Parathyroid adenoma (tissue), 2 donors: ENCODE data around the gene NEURL4.

Source experiments
- H2AFZ ChIP-seq: fragments of 300-600 bp; sonication (generic); one replicate; pipeline ENCODE4 v1.7.0; 2017; ENCODE audit warnings: antibody characterized with exemption, mild to moderate bottlenecking
- H3K27ac ChIP-seq: fragments of 300-600 bp; sonication (generic); one replicate; pipeline ENCODE4 v1.7.0; 2017
- H3K27me3 ChIP-seq: fragments of 300-600 bp; sonication (generic); one replicate; pipeline ENCODE4 v1.7.0; 2017; ENCODE audit warnings: low read length; ENCODE audit not compliant: control insufficient read depth, insufficient read depth
- H3K36me3 ChIP-seq: fragments of 300-600 bp; sonication (generic); one replicate; pipeline ENCODE4 v1.7.0; 2017; ENCODE audit warnings: low read length; ENCODE audit not compliant: control insufficient read depth, insufficient read depth
- H3K4me1 ChIP-seq: fragments of 300-600 bp; sonication (generic); one replicate; pipeline ENCODE4 v1.7.0; 2017; ENCODE audit warnings: control low read depth
- H3K4me2 ChIP-seq: fragments of 300-600 bp; sonication (generic); one replicate; pipeline ENCODE4 v1.7.0; 2017; ENCODE audit warnings: low read length
- H3K4me3 ChIP-seq: fragments of 300-600 bp; sonication (generic); one replicate; pipeline ENCODE4 v1.7.0; 2017; ENCODE audit warnings: low read depth, low read length
- H3K79me2 ChIP-seq: fragments of 300-600 bp; sonication (generic); one replicate; pipeline ENCODE4 v1.7.0; 2017; ENCODE audit warnings: control low read depth
- H3K9ac ChIP-seq: fragments of 300-600 bp; sonication (generic); one replicate; pipeline ENCODE4 v1.7.0; 2017; ENCODE audit warnings: mild to moderate bottlenecking
- H3K9me3 ChIP-seq: fragments of 300-600 bp; sonication (generic); one replicate; pipeline ENCODE4 v1.7.0; 2017; ENCODE audit warnings: low read length; ENCODE audit not compliant: control insufficient read depth
- CTCF ChIP-seq: fragments of 300-600 bp; sonication (generic); IDR thresholded peaks from one replicate; pipeline ENCODE4 v1.7.0; 2017; ENCODE audit warnings: antibody characterized with exemption, mild to moderate bottlenecking
- donor health status: primary hyperparathyroidism.

The NEURL4 gene

GRCh38 chr17:7314719-7315569, 14.2 kb downstream of the NEURL4 start, which contains the start of gene GPS2:
Gene GPS2, minus strand, starts transcription at chr17:7315360. Its CDS starts 308 bp downstream, at chr17:7315052.
- Histone ChIP-seq H3K4me2 (peak within 1 kb of the TSS; percentile 80), H3K79me2 (peaks cover 35% of the 10 kb centered on the region), H3K9me3 (no peaks in the 10 kb centered on the region), H3K27ac (peak within 1 kb of the TSS; percentile 89), H3K4me1 (peaks cover 15% of the 10 kb centered on the region), H3K36me3 (no peaks in the 10 kb centered on the region), H3K27me3 (no peaks in the 10 kb centered on the region), H3K9ac (peak within 1 kb of the TSS; percentile 56), H2AFZ (peak within 1 kb of the TSS; percentile 82), H3K4me3 (peak within 1 kb of the TSS; percentile 62)
- no peak for TF ChIP-seq CTCF

DNA sequence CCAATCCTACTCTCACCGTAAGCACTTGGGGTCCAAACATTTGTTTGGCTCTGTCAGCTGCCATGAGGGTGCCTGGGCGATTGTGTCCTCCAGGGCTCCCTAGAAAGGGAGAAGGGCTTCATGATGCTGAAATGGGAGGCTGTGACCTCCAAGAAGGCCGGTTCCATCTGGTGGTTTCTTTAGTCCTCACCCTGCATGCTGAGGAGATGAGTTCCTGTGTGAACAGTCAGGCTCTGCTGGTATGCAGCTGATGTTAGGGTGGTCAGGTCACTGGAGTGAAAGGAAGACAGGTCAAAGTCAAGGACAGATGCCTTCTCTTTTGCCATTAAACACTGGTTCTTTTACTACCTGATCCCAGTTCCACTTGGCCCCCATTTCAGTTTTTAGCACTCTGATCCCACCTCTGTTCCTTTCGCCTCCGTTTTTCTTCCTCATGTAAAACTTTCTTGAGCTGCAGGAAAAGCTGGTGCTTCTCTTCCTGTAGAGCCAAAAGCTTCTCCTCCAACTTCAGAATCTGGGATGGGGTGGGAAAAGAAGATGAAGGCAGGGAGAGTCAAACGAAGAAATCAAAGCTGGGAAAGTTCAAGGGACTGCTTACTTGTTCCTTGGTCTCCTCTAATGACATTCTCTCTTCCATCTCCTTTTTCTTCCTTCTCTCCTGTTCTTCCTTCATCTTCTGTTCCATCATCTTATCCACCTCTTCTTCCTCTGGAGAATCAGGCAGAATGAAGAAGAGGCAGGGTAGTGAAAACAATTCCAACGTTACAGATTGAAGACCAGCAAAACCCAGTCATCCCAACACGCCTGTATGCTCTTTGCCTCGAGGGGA, 15.0 kb downstream of the NEURL4 start:
- H3K9ac ChIP-seq = peak overlapping the region; percentile 17
- peaks cover 38% of the 10 kb centered on the region for H3K79me2 ChIP-seq
- TF ChIP-seq CTCF = no peak
- H3K4me2 ChIP-seq = peak overlapping the region; percentile 80
- peak overlapping the region; percentile 62 for H3K4me3 ChIP-seq
- H3K36me3 ChIP-seq = no peaks in the 10 kb centered on the region
- H3K27ac ChIP-seq = peak overlapping the region; percentile 89
- H3K27me3 ChIP-seq = no peaks in the 10 kb centered on the region
- peaks cover 19% of the 10 kb centered on the region for H3K4me1 ChIP-seq
- no peaks in the 10 kb centered on the region for H3K9me3 ChIP-seq
- H2AFZ ChIP-seq = no peak overlapping the region

DNA sequence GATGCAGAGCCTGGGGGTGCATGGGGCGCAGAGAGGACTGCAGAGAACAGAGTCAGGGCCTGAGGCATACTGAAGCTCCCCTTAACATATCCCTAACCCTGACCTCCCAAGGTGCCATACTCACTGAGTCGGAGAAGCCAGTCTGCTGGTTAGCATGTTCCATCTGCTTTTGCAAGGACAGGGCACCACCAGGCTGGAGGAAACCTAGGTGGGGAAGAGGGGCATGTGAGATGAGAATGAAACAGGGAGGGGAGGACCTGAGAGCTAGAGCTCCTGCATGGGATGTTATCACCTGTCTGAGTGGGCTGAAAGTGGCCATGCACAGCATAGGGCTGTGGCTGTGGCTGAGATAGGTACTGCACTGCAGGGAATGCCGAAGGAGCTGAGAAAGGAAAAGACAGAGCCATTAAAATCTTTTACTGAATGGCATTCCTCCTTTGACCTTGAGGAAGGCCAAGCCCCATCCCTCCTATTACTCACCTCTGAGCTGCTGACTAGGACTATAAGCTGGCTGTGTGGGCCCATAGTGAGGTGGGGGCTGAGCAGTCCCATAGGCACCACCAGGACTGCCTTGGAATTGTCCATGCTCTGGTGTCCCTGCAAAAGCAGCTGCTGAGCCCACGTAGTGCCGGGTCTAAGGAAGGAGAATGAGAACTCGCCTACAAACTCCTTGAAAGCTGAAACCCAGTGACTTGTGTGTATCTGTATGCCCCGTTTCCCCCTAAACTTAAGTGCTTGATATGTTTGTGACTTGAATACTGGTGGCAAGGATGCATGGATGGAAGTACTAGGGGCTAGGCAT, 15.8 kb downstream of the NEURL4 start:
- Histone ChIP-seq H3K9ac (no peak overlapping the region), H3K9me3 (no peaks in the 10 kb centered on the region), H3K4me2 (no peak overlapping the region), H3K79me2 (peaks cover 42% of the 10 kb centered on the region), H3K27ac (peak overlapping the region; percentile 16), H3K4me3 (no peak overlapping the region), H3K27me3 (no peaks in the 10 kb centered on the region), H3K4me1 (peaks cover 24% of the 10 kb centered on the region), H2AFZ (no peak overlapping the region), H3K36me3 (no peaks in the 10 kb centered on the region)
- no peak for TF ChIP-seq CTCF

- Histone ChIP-seq H3K79me2 (peaks cover 42% of the 10 kb centered on the region), H3K4me1 (peaks cover 24% of the 10 kb centered on the region), H3K9ac (no peak overlapping the region), H3K4me3 (no peak overlapping the region), H3K27ac (peak overlapping the region; percentile 16), H3K27me3 (no peaks in the 10 kb centered on the region), H3K9me3 (no peaks in the 10 kb centered on the region), H3K36me3 (no peaks in the 10 kb centered on the region), H2AFZ (no peak overlapping the region), H3K4me2 (no peak overlapping the region)
- no peak for TF ChIP-seq CTCF
These were observed 16.6 kb downstream of the NEURL4 start for GRCh38 chr17:7312432-7313087.
